ENCODE results near the gene SLC16A13. TPM values are rescaled to one million over a fixed set of nuclear protein-coding genes. Genes with fewer than 3 reads are reported as not detected.

Gene SLC16A13
- total and polyA plus RNA-seq, 11 donors = 0.83 to 2.1 (median 1.0) TPM

GRCh38 chr17:7020894-7021664, 14.7 kb upstream of the SLC16A13 start:
- Histone ChIP-seq H3K4me1 (peaks cover 10 to 82% (median 47%) of the 10 kb centered on the region in 12 donors), H3K27me3 (peaks cover 0 to 24% (median 0%) of the 10 kb centered on the region in 9 donors), H3K27ac (peak overlapping the region; percentile 90 to 99 (median 97)), H3K4me3 (peak overlapping the region in 11 of 12 donors; percentile 6 to 79 (median 63)), H3K9me3 (no peaks in the 10 kb centered on the region), H3K36me3 (peaks cover 0 to 20% (median 14%) of the 10 kb centered on the region in 9 donors)
- 43 to 55% (median 47%) methylated on average over 11 of the region's 11 CpGs for WGBS, 4 donors
- intact Hi-C loops (cut with DNase I) = loop anchor here in 2 of 10 donors (5.0 to 10.0 kb wide), 2 partner anchors 109 to 266 kb away; partner anchors contain the start of gene XAF1 (in 1 of the 2)
- no peak for TF ChIP-seq CTCF (IDR thresholded peaks at IDR 0.05)
- no peak for TF ChIP-seq POLR2A (IDR thresholded peaks at IDR 0.05)
- ATAC-seq (no peak), DNase-seq (no peak)

GRCh38 chr17:7021993-7022778, 13.6 kb upstream of the SLC16A13 start:
- peak; percentile 38 to 71 (median 60) for ATAC-seq
- TF ChIP-seq POLR2A (IDR thresholded peaks at IDR 0.05) = peak in 1 of 2 donors; percentile 52
- peak; percentile 87 to 99 (median 98) for TF ChIP-seq CTCF (IDR thresholded peaks at IDR 0.05)
- 3% methylated on average over 30 to 53 of the region's 53 CpGs for WGBS, 4 donors
- H3K27me3 ChIP-seq = peaks cover 0 to 24% (median 0%) of the 10 kb centered on the region in 9 donors
- intact Hi-C loops (cut with DNase I) = loop anchor here in 3 of 10 donors (1.0 to 10.0 kb wide), 3 partner anchors 108 to 267 kb away; partner anchors contain the start of gene XAF1 (in 1 of the 3)
- peak overlapping the region; percentile 32 to 79 (median 62) for H3K4me3 ChIP-seq
- H3K36me3 ChIP-seq = peaks cover 0 to 25% (median 3%) of the 10 kb centered on the region in 9 donors
- H3K4me1 ChIP-seq = peaks cover 8 to 82% (median 42%) of the 10 kb centered on the region in 12 donors
- no peaks in the 10 kb centered on the region for H3K9me3 ChIP-seq
- peak overlapping the region; percentile 80 to 99 (median 96) for H3K27ac ChIP-seq
- peak; percentile 83 to 92 (median 86) for DNase-seq

GRCh38 chr17:7022781-7023571, 12.8 kb upstream of the SLC16A13 start, which contains the start of gene BCL6B:
BCL6B (plus strand) TSS chr17:7023050; CDS start chr17:7023672, 622 bp downstream.
- peak within 1 kb of the TSS; percentile 80 to 99 (median 96) for H3K27ac ChIP-seq
- H3K4me1 ChIP-seq = peaks cover 5 to 82% (median 39%) of the 10 kb centered on the region in 12 donors
- peaks cover 0 to 24% (median 0%) of the 10 kb centered on the region in 9 donors for H3K27me3 ChIP-seq
- ATAC-seq (peak; percentile 8 to 67 (median 29)), DNase-seq (peak; percentile 53 to 81 (median 74))
- 7 to 8% (median 7%) methylated on average over 35 to 47 of the region's 47 CpGs for WGBS, 4 donors
- H3K36me3 ChIP-seq = peaks cover 0 to 31% (median 3%) of the 10 kb centered on the region in 9 donors
- H3K4me3 ChIP-seq = peak within 1 kb of the TSS; percentile 32 to 79 (median 62)
- intact Hi-C loops (cut with DNase I) = loop anchor here in 3 of 10 donors (1.0 to 10.0 kb wide), 3 partner anchors 109 to 268 kb away; partner anchors contain the start of gene XAF1 (in 1 of the 3)
- H3K9me3 ChIP-seq = no peaks in the 10 kb centered on the region
- TF ChIP-seq POLR2A (IDR thresholded peaks at IDR 0.05) (no peak), CTCF (IDR thresholded peaks at IDR 0.05) (no peak)

Data from heart left ventricle (tissue), 16 donors.